ENCODE measurements around the gene XNDC1N.
"Not testable (repeated sequence)": the region's sequence is repeated elsewhere in the genome, so short reads cannot be mapped to it uniquely, and the experiment has no call there.

- TF ChIP-seq CTCF (conservative IDR thresholded peaks at IDR 0.05; ENCODE audit: low read depth, low read length); EZH2 (IDR thresholded peaks at IDR 0.05; ENCODE audit: borderline replicate concordance, low read depth, low read length, poor library complexity, severe bottlenecking): not testable (repeated sequence)
These were observed 16.9 kb downstream of the XNDC1N start for GRCh38 chr11:71911321-71911985.

All from A673 (cell line).